OCI-M2 (cell line): ENCODE results near the gene ESD.
A peak's percentile ranks its signal among the peaks of the same experiment; 100 is the strongest.
"Not testable (repeated sequence)": the region's sequence is repeated elsewhere in the genome, so short reads cannot be mapped to it uniquely, and the experiment has no call there.

ENCODE experiments used
- DNase-seq: peaks from one replicate; lab custom pipeline; 2025; ENCODE audit not compliant: unreplicated experiment; lab: John Stamatoyannopoulos, UW

ESD gene, protein sequence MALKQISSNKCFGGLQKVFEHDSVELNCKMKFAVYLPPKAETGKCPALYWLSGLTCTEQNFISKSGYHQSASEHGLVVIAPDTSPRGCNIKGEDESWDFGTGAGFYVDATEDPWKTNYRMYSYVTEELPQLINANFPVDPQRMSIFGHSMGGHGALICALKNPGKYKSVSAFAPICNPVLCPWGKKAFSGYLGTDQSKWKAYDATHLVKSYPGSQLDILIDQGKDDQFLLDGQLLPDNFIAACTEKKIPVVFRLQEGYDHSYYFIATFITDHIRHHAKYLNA

GRCh38 chr13:46796515-46797474 lies at the start of gene ESD:
TSS of gene ESD (minus strand) at chr13:46797161. CDS start at chr13:46791413, 5,748 bp downstream.
- peak; percentile 84 for DNase-seq

DNA sequence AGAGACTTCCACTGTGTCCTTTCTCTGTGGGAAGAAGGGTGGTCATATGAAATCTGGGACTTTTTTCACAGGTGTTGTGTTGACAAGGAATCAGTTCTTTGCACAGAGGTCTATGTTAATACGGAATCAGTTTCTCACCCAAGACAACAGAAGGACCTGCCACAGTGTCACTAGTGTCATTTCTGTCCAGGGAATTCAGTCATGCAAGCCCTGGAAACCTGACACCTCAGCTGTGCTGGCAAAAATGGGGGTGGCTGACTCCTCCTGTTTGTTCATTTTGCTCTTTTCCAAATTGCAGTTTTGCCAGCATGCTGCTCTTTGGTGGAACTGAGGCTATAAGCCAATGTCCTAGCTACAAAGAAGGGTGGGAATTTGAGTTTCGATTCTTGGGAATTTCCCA lies 49.8 kb upstream of the ESD start:
- DNase-seq, result no peak

- no peak for DNase-seq
Measured at GRCh38 chr13:46845146-46845545, 48.2 kb upstream of the ESD start.

GRCh38 chr13:46844431-46844830 lies 47.5 kb upstream of the ESD start:
- DNase-seq, result no peak

DNA sequence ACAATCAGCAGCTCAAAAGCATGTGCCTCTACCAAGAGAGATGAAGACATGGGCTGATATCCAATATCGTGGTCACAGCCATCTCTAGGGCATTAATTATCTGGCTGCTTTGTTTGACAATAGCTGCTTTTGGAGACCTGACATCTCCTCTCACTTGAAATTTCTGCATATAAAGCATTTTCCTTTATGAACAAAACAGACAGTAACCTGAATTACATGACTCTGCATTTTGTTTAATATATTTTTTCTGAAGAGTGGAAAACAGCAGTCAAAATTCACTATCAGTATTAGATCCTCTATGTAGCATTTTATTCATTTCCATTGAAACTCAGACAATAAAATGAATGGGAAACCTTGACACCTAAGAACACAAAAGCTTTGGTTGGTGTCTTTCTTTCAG lies 42.4 kb upstream of the ESD start:
- no peak for DNase-seq

- DNase-seq, result no peak
Measured at GRCh38 chr13:46834657-46835056, 37.7 kb upstream of the ESD start.

- DNase-seq, result peak; percentile 12
Measured at GRCh38 chr13:46831588-46832194, 34.7 kb upstream of the ESD start.

- no peak for DNase-seq
Measured at GRCh38 chr13:46830405-46831005, 33.5 kb upstream of the ESD start.

DNA sequence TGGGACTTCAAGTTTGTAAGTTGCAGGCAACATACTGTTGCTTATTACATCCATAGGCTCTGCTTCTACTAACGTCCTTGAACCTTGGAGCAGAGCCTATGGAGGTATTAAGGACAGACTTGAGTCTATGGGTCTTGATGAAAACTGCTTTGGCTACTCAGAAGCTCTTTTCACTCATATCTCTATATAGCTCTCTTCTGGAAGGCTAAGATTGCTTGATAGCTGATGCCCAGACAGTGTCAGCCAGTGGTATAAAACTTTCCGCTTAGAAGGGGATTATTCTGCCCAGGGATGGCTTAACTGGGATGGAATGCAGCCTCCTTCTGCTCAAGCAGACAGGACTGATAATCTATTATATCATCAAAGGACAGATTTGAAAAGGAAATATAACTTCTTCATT lies 25.6 kb upstream of the ESD start:
- no peak for DNase-seq

- no peak for DNase-seq
Measured at GRCh38 chr13:46817838-46818476, 21.0 kb upstream of the ESD start.

DNA sequence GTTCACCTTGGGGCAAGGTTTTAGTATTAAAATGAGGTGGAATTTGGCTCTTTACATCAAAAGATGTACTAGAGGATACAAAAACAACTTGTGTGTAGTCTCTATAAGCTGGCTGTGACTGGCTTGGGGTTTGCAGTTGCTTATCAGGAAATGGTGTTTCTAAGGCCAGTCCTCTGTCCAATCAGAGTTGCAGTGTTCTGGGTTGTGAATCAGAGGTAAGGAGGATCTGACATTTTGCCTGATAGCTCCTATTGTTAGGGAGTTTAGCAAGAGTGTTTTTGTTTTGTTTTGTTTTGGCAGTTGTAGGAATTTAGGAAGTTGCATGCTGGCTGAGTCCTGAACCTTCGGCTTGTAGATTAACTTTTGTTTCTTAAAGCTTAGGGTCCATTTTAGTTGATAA lies 20.1 kb upstream of the ESD start:
- no peak for DNase-seq

GRCh38 chr13:46816371-46816770 lies 19.4 kb upstream of the ESD start:
- DNase-seq, result no peak

DNA sequence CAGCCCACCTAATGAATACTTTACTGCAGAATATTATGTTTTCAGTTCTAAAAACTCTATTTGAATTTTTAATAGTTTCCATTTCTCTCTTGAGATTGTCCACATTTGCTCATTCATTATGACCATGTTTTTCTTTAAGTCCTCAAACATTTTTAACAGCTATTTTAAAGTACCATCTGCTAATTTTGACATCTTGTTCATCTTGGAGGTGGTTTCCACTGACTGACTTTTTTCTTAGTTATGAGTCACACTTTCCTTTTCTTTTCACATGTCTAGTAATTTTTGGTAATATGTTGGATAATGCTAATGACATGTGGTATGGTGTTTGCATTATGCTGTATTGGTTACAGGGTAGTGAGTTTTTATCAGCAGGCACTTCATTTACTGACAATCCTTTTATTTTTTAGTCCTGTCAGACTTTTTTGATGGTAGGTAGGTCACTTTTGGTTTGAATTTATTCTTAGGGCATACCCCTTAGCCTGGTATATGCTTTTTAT lies 15.4 kb upstream of the ESD start:
- DNase-seq, result no peak

DNA sequence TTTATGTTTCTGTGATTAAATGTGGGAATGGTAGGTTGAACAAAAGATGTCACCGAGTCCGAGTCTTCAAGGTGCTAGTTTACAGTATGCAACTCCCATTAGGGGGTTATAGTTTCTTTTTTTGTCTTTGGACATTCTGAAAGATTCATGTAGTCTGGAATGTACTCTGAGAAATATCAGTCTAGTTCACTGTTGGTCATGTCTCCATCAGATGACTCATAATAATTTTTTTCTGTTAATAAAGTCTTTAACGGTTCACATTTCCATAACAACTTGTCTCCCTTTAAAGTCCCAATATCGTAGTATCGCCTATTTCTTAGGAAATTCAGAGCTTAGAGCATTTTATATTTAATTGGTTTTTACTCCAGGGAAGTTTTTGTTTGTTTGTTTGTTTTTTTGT lies 13.5 kb upstream of the ESD start:
- DNase-seq, result no peak

DNA sequence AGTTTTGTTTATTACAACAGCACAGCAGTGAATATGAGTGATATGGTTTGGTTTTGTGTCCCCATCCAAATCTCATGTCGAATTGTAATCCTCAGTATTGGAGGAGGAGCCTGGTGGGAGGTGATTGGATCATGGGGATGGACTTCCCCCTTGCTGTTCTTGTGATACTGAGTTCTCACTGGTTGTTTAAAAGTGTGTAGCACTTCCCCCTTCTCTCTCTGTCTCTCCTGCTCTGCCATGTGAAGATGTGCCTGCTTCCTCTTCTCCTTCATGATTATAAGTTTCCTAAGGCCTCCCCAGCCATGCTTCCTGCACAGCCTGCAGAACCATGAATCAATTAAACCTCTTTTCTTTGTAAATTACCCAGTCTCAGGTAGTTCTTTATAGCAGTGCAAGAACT lies 8.0 kb upstream of the ESD start:
- DNase-seq, result not testable (repeated sequence)

GRCh38 chr13:46804391-46804815 lies 7.4 kb upstream of the ESD start:
- DNase-seq, result no peak

DNA sequence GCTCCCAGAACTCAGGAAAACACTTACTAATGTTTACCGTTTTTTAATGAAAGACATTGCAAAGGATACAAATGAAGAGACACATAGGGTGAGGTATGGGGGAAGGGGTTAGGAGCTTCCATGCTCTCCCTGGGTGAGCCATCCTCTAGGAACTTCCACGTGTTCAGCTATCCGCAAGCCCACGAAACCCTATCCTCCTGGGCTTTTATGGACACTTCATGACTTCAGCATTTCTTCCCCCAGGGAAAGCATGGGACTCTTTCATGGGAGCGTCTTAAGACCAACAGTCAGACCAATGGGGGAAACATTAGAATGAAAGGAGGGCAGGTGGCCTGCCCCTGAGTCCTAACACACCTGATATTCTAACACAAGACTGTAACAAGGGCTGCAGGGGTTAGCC lies 6.6 kb upstream of the ESD start:
- no peak for DNase-seq

GRCh38 chr13:46801858-46802257 lies 4.9 kb upstream of the ESD start:
- DNase-seq, result no peak

- no peak for DNase-seq
Measured at GRCh38 chr13:46799139-46799538, 2.2 kb upstream of the ESD start.

- peak; percentile 53 for DNase-seq
Measured at GRCh38 chr13:46797501-46798237, 708 bp upstream of the ESD start.
